Heart right ventricle (tissue), 16 donors: ENCODE results near the gene CHCHD3. TPM values are rescaled to one million over a fixed set of nuclear protein-coding genes. Genes with fewer than 3 reads are reported as not detected.
"Not testable (repeated sequence)": the region's sequence is repeated elsewhere in the genome, so short reads cannot be mapped to it uniquely, and the experiment has no call there.

Experiments used
- ATAC-seq, 8 donors: fragments of 200-7000 bp; cut with Tn5 transposase; one replicate each; pipeline ENCODE4 v1.9.1; 2020; ENCODE audit warnings: mild to moderate bottlenecking in 8 of 8, moderate library complexity in 8 of 8, moderate number of reproducible peaks in 1 of 8
- DNase-seq, 2 donors: peaks; one replicate each; pipeline ENCODE4 v3.0.0-alpha.2; 2020
- H3K27ac ChIP-seq, 10 donors: fragments of 200-600 bp; sonication (generic) in 2 of 10; one replicate each; pipeline versions ENCODE4 v1.5.0 to v1.8.0; 2020 to 2022; ENCODE audit warnings: mild to moderate bottlenecking in 3 of 10
- H3K27me3 ChIP-seq, 7 donors: fragments of 200-600 bp; one replicate each; pipeline ENCODE4 v1.8.0; 2021 to 2022; ENCODE audit warnings: mild to moderate bottlenecking in 2 of 7
- H3K36me3 ChIP-seq, 9 donors: fragments of 200-600 bp; sonication (generic) in 1 of 9; one replicate each; pipeline versions ENCODE4 v1.5.0 to v1.8.0; 2020 to 2022; ENCODE audit warnings: mild to moderate bottlenecking in 2 of 9
- H3K4me1 ChIP-seq, 9 donors: fragments of 200-600 bp; sonication (generic) in 1 of 9; one replicate each; pipeline versions ENCODE4 v1.5.0 to v1.8.0; 2020 to 2022; ENCODE audit warnings: mild to moderate bottlenecking in 4 of 9
- H3K4me3 ChIP-seq, 10 donors: fragments of 200-600 bp; sonication (generic) in 2 of 10; one replicate each; pipeline versions ENCODE4 v1.5.0 to v1.8.0; 2020 to 2022; ENCODE audit warnings: mild to moderate bottlenecking in 7 of 10, moderate library complexity in 2 of 10
- H3K9me3 ChIP-seq, 11 donors: fragments of 200-600 bp in 10 of 11; sonication (generic) in 2 of 11; one replicate each; pipeline versions ENCODE4 v1.5.0 to v1.8.0; 2013 to 2022; ENCODE audit warnings: mild to moderate bottlenecking in 2 of 11, control low read depth in 1 of 11, moderate library complexity in 1 of 11
- WGBS, 2 donors: extraction: QIAGEN DNeasy Blood & Tissue Kit; methylation state at CpG; one replicate each; pipeline ENCODE4 v1.1.7; 2013; ENCODE audit warnings: inconsistent platforms in 1 of 2; 5-methylcytosine and 5-hydroxymethylcytosine counted together
- intact Hi-C, 10 donors: fragments of 100-400 bp; cut with DNase I; formaldehyde crosslinking; loops; one replicate each; pipeline versions ENCODE4 v1.11.1 to v1.14.2; 2022
- polyA plus RNA-seq, 2 donors: library from polyadenylated mRNA; stranded (reverse); fragments of 200-250 nt; gene quantifications; one replicate each; pipeline ENCODE4 v1.2.3, GENCODE V29; 2013
- total RNA-seq, 10 donors: library from RNA; stranded (reverse); fragmentation: NEBNext Ultra II Directional in 3 of 10; extraction: Animal tissue kit (Norgen Biotek cat#: 25700) in 3 of 10; gene quantifications; one replicate each; pipeline versions ENCODE4 v1.2.1 to v1.2.4, GENCODE V29; 2021 to 2023
- TF ChIP-seq, protein P1 (sequence below), 9 donors: fragments of 200-600 bp; sonication (generic) in 2 of 9; IDR thresholded peaks; one replicate each; pipeline versions ENCODE4 v1.5.0 to v1.8.0; 2021 to 2022; ENCODE audit warnings: antibody characterized with exemption in 9 of 9, mild to moderate bottlenecking in 5 of 9, moderate library complexity in 1 of 9
- donor health status: Arrhythmogenic right ventricular cardiomyopathy.
- donor health status: ischemic (EF 13 %, LVEDD 7.1; RV severe dilation, severe dysfunction).
- donor health status: healthy with polysubstance abuse.
- donor health status: DM: no; HTN: yes; CAD: no.
- donor health status: DM: no; HTN: no; CAD: no.
- donor health status: ischemic (EF 25% LVEDD 6.9; RV normal size, moderate dysfunction).
- donor health status: ischemic (EF 25% LVEDD 5.7; RV mildly dilated, moderate dysfunction).
- donor health status: healthy.
- donor health status: DM: yes; HTN: yes; CAD: no.
- donor health status: Ischemic cardiomyopathy.
- donor health status: ischemic (EF 35%, LVEDD 5.7; RV mildly dilated, moderate dysfunction).
- donor health status: nonischemic (EF 11% LVEDD 7.7; RV severe dilation, severe dysfunction).
- donor health status: DM: yes; HTN: yes; CAD: no.
- donor health status: PGD.
- donor health status: ischemic (EF 29% LVEDD 5.4; RV normal size, mild dysfunction).
- donor health status: nonischemic (EF 23%, LVEDD 6.1; RV moderate dilation, normal function).

The CHCHD3 gene
- total and polyA plus RNA-seq, 12 donors: 42.6 to 215 (median 185) TPM

DNA sequence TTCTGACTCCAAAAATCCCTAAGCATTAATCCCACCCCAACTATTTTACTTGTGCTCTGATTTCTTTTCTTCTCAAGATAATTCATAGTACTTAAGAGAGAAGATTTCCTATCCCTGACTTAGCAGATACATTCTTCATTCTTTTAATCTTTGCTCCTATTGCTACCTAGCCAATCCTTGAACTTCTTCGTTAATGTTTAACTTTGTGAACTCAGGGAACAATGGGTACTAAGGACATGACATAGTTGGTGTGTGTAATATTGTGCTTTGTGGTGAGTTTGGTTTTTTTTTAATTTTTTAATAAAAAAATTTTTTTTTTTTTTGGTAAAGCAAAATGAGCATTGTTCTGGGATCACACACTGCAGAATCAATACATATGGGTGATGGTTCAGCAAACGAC lies 166.2 kb downstream of the CHCHD3 start:
- no peak overlapping the region for H3K4me3 ChIP-seq
- peaks cover 0 to 9% (median 0%) of the 10 kb centered on the region in 9 donors for H3K36me3 ChIP-seq
- H3K27ac ChIP-seq: no peak overlapping the region
- ATAC-seq (no peak), DNase-seq (no peak)
- no peaks in the 10 kb centered on the region for H3K27me3 ChIP-seq
- intact Hi-C loops: no loop called here
- no peaks in the 10 kb centered on the region for H3K9me3 ChIP-seq
- TF ChIP-seq, protein P1, sequence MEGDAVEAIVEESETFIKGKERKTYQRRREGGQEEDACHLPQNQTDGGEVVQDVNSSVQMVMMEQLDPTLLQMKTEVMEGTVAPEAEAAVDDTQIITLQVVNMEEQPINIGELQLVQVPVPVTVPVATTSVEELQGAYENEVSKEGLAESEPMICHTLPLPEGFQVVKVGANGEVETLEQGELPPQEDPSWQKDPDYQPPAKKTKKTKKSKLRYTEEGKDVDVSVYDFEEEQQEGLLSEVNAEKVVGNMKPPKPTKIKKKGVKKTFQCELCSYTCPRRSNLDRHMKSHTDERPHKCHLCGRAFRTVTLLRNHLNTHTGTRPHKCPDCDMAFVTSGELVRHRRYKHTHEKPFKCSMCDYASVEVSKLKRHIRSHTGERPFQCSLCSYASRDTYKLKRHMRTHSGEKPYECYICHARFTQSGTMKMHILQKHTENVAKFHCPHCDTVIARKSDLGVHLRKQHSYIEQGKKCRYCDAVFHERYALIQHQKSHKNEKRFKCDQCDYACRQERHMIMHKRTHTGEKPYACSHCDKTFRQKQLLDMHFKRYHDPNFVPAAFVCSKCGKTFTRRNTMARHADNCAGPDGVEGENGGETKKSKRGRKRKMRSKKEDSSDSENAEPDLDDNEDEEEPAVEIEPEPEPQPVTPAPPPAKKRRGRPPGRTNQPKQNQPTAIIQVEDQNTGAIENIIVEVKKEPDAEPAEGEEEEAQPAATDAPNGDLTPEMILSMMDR (IDR thresholded peaks at IDR 0.05): no peak
- WGBS, 2 donors: 93 to 95% methylated on average over 2 of the region's 2 CpGs
- peaks cover 0 to 9% (median 0%) of the 10 kb centered on the region in 9 donors for H3K4me1 ChIP-seq

DNA sequence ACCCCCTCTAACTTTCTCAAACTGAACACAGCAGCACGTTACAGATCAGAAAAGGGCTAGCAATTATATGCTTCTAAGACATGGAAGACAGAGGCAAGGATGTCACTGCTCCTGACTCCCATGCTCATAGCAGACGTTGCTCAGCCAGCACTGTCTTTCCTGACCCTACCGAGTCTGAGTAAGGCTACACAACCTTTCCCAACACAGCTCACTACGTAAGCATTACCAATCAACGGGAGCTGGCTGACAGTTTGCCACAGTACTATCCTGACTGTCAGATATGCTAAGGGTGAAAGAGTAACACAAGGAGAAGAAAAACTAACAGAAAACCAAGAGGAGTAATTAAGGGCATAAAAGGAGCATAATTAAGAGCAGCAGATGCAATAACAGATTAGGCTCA lies 171.2 kb downstream of the CHCHD3 start:
- WGBS, 2 donors: 49 to 59% methylated on average over 5 of the region's 5 CpGs
- Histone ChIP-seq H3K36me3 (peaks cover 0 to 10% (median 0%) of the 10 kb centered on the region in 9 donors), H3K4me3 (no peak overlapping the region), H3K27me3 (no peaks in the 10 kb centered on the region), H3K9me3 (no peaks in the 10 kb centered on the region), H3K4me1 (peaks cover 0 to 29% (median 5%) of the 10 kb centered on the region in 9 donors), H3K27ac (no peak overlapping the region)
- TF ChIP-seq, protein P1 (IDR thresholded peaks at IDR 0.05): no peak
- DNase-seq: no peak
- peak in 5 of 8 donors; percentile 45 to 91 (median 82) for ATAC-seq
- intact Hi-C loops: no loop called here

- WGBS, 2 donors: 45 to 63% methylated on average over 3 of the region's 3 CpGs
- peak in 3 of 8 donors; percentile 41 to 60 (median 54) for ATAC-seq
Measured at GRCh38 chr7:132907380-132907940, 174.4 kb downstream of the CHCHD3 start.

GRCh38 chr7:132906193-132906835 lies 175.6 kb downstream of the CHCHD3 start:
- no peak for DNase-seq
- ATAC-seq: no peak
- no peak overlapping the region for H3K4me3 ChIP-seq
- H3K27me3 ChIP-seq: no peaks in the 10 kb centered on the region
- peaks cover 0 to 7% (median 0%) of the 10 kb centered on the region in 11 donors for H3K9me3 ChIP-seq
- TF ChIP-seq, protein P1 (IDR thresholded peaks at IDR 0.05): no peak
- peaks cover 0 to 29% (median 3%) of the 10 kb centered on the region in 9 donors for H3K4me1 ChIP-seq
- intact Hi-C loops: no loop called here
- H3K36me3 ChIP-seq: peaks cover 0 to 13% (median 0%) of the 10 kb centered on the region in 9 donors
- no peak overlapping the region for H3K27ac ChIP-seq
- 74 to 81% methylated on average over 7 of the region's 7 CpGs for WGBS, 2 donors

More at GRCh38 chr7:132907380-132907940, 174.4 kb downstream of the CHCHD3 start:
- TF ChIP-seq, protein P1 (IDR thresholded peaks at IDR 0.05): no peak
- Histone ChIP-seq H3K27me3 (no peaks in the 10 kb centered on the region), H3K4me3 (no peak overlapping the region), H3K4me1 (peaks cover 0 to 29% (median 5%) of the 10 kb centered on the region in 9 donors), H3K9me3 (peaks cover 0 to 7% (median 0%) of the 10 kb centered on the region in 11 donors), H3K36me3 (peaks cover 0 to 14% (median 0%) of the 10 kb centered on the region in 9 donors), H3K27ac (no peak overlapping the region)
- intact Hi-C loops: no loop called here
- DNase-seq: no peak

GRCh38 chr7:132905136-132905535 lies 176.8 kb downstream of the CHCHD3 start:
- not testable (repeated sequence) for ATAC-seq

More at GRCh38 chr7:132905136-132905535, 176.8 kb downstream of the CHCHD3 start:
- WGBS, 2 donors: 96 to 97% methylated on average over 6 of the region's 6 CpGs
- H3K36me3 ChIP-seq, H3K4me3 ChIP-seq, H3K9me3 ChIP-seq, intact Hi-C loops, DNase-seq, H3K27me3 ChIP-seq, H3K27ac ChIP-seq: not testable (repeated sequence)
- H3K4me1 ChIP-seq: peaks cover 0 to 18% (median 0%) of the 10 kb centered on the region in 9 donors
